Astrocyte (in vitro differentiated cells and primary cell): ENCODE data around the gene LRIG2. TPM values are rescaled to one million over a fixed set of nuclear protein-coding genes. Genes with fewer than 3 reads are reported as not detected.
"Not testable (repeated sequence)": the region's sequence is repeated elsewhere in the genome, so short reads cannot be mapped to it uniquely, and the experiment has no call there.

Experiments
- DNase-seq: peaks from one replicate; pipeline ENCODE4 v3.0.0-alpha.2; 2010; ENCODE audit warnings: low read depth
- FAIRE-seq: peaks from 2 replicates; lab custom pipeline; 2011; peaks lifted over from hg19 to GRCh38; lab: Jason Lieb, UNC
- H2AFZ ChIP-seq: 2 replicates; pipeline ENCODE4 v1.6.0; 2012; ENCODE audit warnings: low read depth, low read length, inconsistent platforms
- H3K27ac ChIP-seq: 2 replicates; pipeline ENCODE4 v1.5.1; 2011; ENCODE audit warnings: low read depth, low read length, inconsistent platforms
- H3K27me3 ChIP-seq: 2 replicates; pipeline ENCODE4 v1.6.0; 2011; ENCODE audit warnings: low read length, inconsistent platforms; ENCODE audit not compliant: insufficient read depth
- H3K36me3 ChIP-seq: 2 replicates; pipeline ENCODE4 v1.5.1; 2011; ENCODE audit warnings: low read length, inconsistent platforms; ENCODE audit not compliant: insufficient read depth
- H3K4me1 ChIP-seq: 2 replicates; pipeline ENCODE4 v1.5.1; 2011; ENCODE audit warnings: low read length, inconsistent platforms; ENCODE audit not compliant: insufficient read depth
- H3K4me2 ChIP-seq: 2 replicates; pipeline ENCODE4 v1.6.0; 2012; ENCODE audit warnings: low read length, inconsistent platforms
- H3K4me3 ChIP-seq: 2 replicates; pipeline ENCODE4 v1.5.1; 2011; ENCODE audit warnings: low read depth, mild to moderate bottlenecking, low read length, inconsistent platforms; ENCODE audit not compliant: insufficient read depth
- H3K79me2 ChIP-seq: 2 replicates; pipeline ENCODE4 v1.6.0; 2012; ENCODE audit warnings: mild to moderate bottlenecking, low read length, inconsistent platforms; ENCODE audit not compliant: insufficient read depth
- H3K9ac ChIP-seq: 2 replicates; pipeline ENCODE4 v1.6.0; 2012; ENCODE audit warnings: mild to moderate bottlenecking, low read length, inconsistent platforms
- H3K9me3 ChIP-seq: 2 replicates; pipeline ENCODE4 v1.5.1; 2012; ENCODE audit warnings: low read depth, mild to moderate bottlenecking, low read length, inconsistent platforms; ENCODE audit not compliant: insufficient read depth
- H4K20me1 ChIP-seq: 2 replicates; pipeline ENCODE4 v1.6.0; 2012; ENCODE audit warnings: low read length, inconsistent platforms; ENCODE audit not compliant: insufficient read depth
- H3K27ac Mint-ChIP-seq: one replicate; pipeline ENCODE4 v1.8.0; 2021; ENCODE audit warnings: mild to moderate bottlenecking, mixed read lengths; ENCODE audit not compliant: unreplicated experiment
- H3K27me3 Mint-ChIP-seq: one replicate; pipeline ENCODE4 v1.8.0; 2021; ENCODE audit warnings: low read depth, mixed read lengths; ENCODE audit not compliant: unreplicated experiment
- H3K36me3 Mint-ChIP-seq: one replicate; pipeline ENCODE4 v1.8.0; 2021; ENCODE audit warnings: low read depth, mixed read lengths; ENCODE audit not compliant: unreplicated experiment
- H3K4me1 Mint-ChIP-seq: one replicate; pipeline ENCODE4 v1.8.0; 2021; ENCODE audit warnings: low read depth, mixed read lengths; ENCODE audit not compliant: unreplicated experiment
- H3K4me3 Mint-ChIP-seq: one replicate; pipeline ENCODE4 v1.8.0; 2021; ENCODE audit warnings: mild to moderate bottlenecking, moderate library complexity, mixed read lengths; ENCODE audit not compliant: unreplicated experiment
- H3K9me3 Mint-ChIP-seq: one replicate; pipeline ENCODE4 v1.8.0; 2021; ENCODE audit warnings: mild to moderate bottlenecking, mixed read lengths; ENCODE audit not compliant: unreplicated experiment
- EZH2 ChIP-seq: IDR thresholded peaks from 2 replicates; pipeline ENCODE4 v1.6.1; 2012; ENCODE audit warnings: mild to moderate bottlenecking, low read length, inconsistent platforms; ENCODE audit not compliant: insufficient read depth
- total RNA-seq: library from RNA; stranded (reverse); gene quantifications from 2 replicates; pipeline ENCODE4 v1.2.1, GENCODE V29; 2021
- TF ChIP-seq, protein P1 (sequence below): IDR thresholded peaks from 2 replicates; pipeline ENCODE4 v1.5.1; 2011; ENCODE audit warnings: low read depth, mild to moderate bottlenecking, inconsistent platforms, low read length, moderate library complexity; ENCODE audit not compliant: insufficient read depth

Gene LRIG2
- total RNA-seq, 1 donor from 2014 or later: 14.2 TPM

- Mint-ChIP-seq H3K4me1 (peaks cover 40% of the 10 kb centered on the region), H3K36me3 (no peaks in the 10 kb centered on the region), H3K27me3 (no peaks in the 10 kb centered on the region), H3K9me3 (no peaks in the 10 kb centered on the region), H3K27ac (peak overlapping the region; percentile 72), H3K4me3 (no peak overlapping the region)
- Histone ChIP-seq H3K27ac (no peak overlapping the region), H3K4me1 (peaks cover 11% of the 10 kb centered on the region), H3K36me3 (no peaks in the 10 kb centered on the region), H3K9me3 (no peaks in the 10 kb centered on the region), H4K20me1 (no peaks in the 10 kb centered on the region), H3K27me3 (no peaks in the 10 kb centered on the region), H2AFZ (no peak overlapping the region), H3K79me2 (no peaks in the 10 kb centered on the region), H3K4me2 (no peak overlapping the region), H3K4me3 (no peak overlapping the region), H3K9ac (no peak overlapping the region)
- DNase-seq (no peak), FAIRE-seq (no peak)
- TF ChIP-seq EZH2: no peak
- TF ChIP-seq, protein P1, sequence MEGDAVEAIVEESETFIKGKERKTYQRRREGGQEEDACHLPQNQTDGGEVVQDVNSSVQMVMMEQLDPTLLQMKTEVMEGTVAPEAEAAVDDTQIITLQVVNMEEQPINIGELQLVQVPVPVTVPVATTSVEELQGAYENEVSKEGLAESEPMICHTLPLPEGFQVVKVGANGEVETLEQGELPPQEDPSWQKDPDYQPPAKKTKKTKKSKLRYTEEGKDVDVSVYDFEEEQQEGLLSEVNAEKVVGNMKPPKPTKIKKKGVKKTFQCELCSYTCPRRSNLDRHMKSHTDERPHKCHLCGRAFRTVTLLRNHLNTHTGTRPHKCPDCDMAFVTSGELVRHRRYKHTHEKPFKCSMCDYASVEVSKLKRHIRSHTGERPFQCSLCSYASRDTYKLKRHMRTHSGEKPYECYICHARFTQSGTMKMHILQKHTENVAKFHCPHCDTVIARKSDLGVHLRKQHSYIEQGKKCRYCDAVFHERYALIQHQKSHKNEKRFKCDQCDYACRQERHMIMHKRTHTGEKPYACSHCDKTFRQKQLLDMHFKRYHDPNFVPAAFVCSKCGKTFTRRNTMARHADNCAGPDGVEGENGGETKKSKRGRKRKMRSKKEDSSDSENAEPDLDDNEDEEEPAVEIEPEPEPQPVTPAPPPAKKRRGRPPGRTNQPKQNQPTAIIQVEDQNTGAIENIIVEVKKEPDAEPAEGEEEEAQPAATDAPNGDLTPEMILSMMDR: no peak
Measured at GRCh38 chr1:113147826-113148225, 74.8 kb downstream of the LRIG2 start.

DNA sequence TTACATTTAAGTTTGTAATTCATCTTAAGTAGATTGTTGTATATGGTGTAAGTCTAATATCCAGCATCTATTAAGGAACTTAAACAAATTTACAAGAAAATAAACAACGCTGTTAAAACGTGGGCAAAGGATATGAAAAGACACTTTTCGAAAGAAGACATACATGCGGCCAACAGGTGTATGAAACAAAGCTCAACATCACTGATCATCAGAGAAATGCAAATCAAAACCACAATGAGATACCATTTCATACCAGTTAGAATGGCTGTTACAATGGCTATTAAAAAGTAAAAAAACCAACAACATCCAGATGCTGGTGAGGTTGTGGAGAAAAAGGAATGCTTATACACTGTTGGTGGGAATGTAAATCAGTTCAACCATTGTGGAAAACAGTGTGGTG, 77.5 kb downstream of the LRIG2 start:
- H3K4me3 ChIP-seq, H3K4me1 ChIP-seq, H3K9ac ChIP-seq, H3K27ac Mint-ChIP-seq, H3K36me3 Mint-ChIP-seq, FAIRE-seq, H3K36me3 ChIP-seq, H4K20me1 ChIP-seq, H3K79me2 ChIP-seq, DNase-seq, H3K4me2 ChIP-seq, H3K9me3 Mint-ChIP-seq, H3K4me3 Mint-ChIP-seq, H3K9me3 ChIP-seq, H3K27ac ChIP-seq, H3K27me3 ChIP-seq, H2AFZ ChIP-seq, H3K27me3 Mint-ChIP-seq: not testable (repeated sequence)
- H3K4me1 Mint-ChIP-seq: peaks cover 32% of the 10 kb centered on the region

DNA sequence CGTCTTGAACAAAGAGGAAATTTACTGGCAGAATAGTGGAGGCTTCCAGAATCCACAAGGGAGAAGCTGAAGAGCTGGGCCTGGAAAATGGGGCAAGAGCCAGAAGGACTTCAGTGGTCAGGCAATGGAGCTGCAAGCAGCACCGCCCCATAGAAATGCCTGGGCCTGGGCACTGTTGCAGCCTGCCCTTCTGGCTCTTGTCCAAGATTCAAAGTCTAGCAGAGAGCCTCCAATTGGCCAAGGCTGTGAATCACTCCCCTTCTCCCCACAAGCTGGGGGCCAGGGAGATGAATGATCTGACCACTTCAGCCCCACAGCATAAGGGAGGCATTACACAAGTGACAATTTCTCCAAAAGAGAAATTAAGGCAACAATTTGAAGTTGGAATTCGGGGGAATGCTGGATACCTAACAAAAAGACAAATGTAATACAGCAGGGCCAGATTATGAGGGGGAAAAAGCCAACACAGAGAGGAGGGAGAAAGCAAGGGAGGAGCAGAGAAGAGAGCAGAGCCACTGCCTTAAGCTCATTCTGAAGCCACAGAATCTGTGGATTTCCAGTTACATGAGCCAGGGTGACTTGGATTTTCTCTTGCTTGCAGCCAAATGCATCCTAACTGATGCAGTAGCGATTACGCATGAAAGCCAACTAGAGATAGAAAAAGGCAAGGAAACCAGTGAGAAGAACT, 80.3 kb downstream of the LRIG2 start:
- H3K4me3 ChIP-seq: no peak overlapping the region
- no peaks in the 10 kb centered on the region for H3K36me3 ChIP-seq
- H3K27me3 Mint-ChIP-seq: no peaks in the 10 kb centered on the region
- DNase-seq (no peak), FAIRE-seq (no peak)
- no peaks in the 10 kb centered on the region for H4K20me1 ChIP-seq
- H3K4me2 ChIP-seq: no peak overlapping the region
- H3K9me3 ChIP-seq: peaks cover 4% of the 10 kb centered on the region
- H3K27ac Mint-ChIP-seq: peak overlapping the region; percentile 10
- H3K4me3 Mint-ChIP-seq: no peak overlapping the region
- H3K36me3 Mint-ChIP-seq: no peaks in the 10 kb centered on the region
- no peak overlapping the region for H3K9ac ChIP-seq
- no peak for TF ChIP-seq EZH2
- TF ChIP-seq, protein P1: no peak
- H3K27me3 ChIP-seq: no peaks in the 10 kb centered on the region
- H3K4me1 ChIP-seq: no peaks in the 10 kb centered on the region
- no peaks in the 10 kb centered on the region for H3K79me2 ChIP-seq
- H3K9me3 Mint-ChIP-seq: peaks cover 5% of the 10 kb centered on the region
- H2AFZ ChIP-seq: no peak overlapping the region
- peaks cover 8% of the 10 kb centered on the region for H3K4me1 Mint-ChIP-seq
- H3K27ac ChIP-seq: no peak overlapping the region
